ENCODE data around the gene EXOC3. TPM values are rescaled to one million over a fixed set of nuclear protein-coding genes. Genes with fewer than 3 reads are reported as not detected.

The EXOC3 gene
- total RNA-seq, 4 donors from 2014 or later = 69.9 to 240 (median 76.1) TPM

DNA sequence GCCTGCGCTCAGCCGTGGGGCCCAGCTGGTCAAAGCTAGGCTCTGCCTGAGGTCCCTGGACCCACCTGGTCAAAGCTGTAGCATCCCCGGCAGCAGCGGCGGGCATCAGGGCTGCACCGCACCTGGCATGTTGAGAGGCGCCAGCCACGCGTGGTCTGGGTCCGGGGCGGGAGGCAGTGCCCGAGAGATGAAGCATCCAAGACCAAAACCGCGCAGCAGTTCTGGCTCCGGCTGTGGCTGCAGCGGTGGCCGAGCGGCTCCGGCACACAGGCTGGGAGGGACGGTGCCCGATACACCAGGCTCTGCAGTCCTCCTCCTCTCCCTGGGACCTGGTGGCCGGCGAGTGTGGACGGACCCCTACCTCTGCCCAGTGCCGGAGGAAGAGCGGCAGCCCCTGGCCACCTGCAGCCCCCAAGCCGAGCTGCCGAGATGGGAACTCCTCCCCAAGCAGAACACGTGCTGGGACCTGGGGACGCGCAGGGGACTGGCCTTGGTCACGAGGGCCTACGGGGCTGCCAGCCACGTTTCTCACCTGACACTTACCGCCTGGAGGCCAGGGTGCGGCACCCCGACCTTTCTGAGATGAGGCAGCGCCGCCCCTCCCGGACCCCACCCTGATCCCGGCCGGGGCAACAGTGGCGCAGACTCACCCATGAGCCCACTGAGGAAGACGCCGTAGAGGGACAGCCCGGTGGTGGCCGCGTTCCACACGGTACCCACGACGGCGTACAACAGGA lies 48.3 kb downstream of the EXOC3 start:
- no peak overlapping the region for H3K4me3 ChIP-seq
- H3K27ac ChIP-seq = no peak overlapping the region
- H3K36me3 ChIP-seq = no peaks in the 10 kb centered on the region
- in situ Hi-C loops (cut with MboI; ENCODE audit: low pct_ligation_motif_present in 1 of 4, low pct_unique_long_range_greater_than_20kb in 1 of 4, low sequenced_read_pairs in 3 of 4) (no loop called here), intact Hi-C loops (cut with DNase I; ENCODE audit: low total_unique reads) (no loop called here)
- no peaks in the 10 kb centered on the region for H3K9me3 ChIP-seq
- DNase-seq = no peak
- no peaks in the 10 kb centered on the region for H3K4me1 ChIP-seq
- H3K27me3 ChIP-seq = peaks cover 25% of the 10 kb centered on the region
- TF ChIP-seq EP300 (IDR thresholded peaks at IDR 0.05; ENCODE audit: low read depth) = no peak
- WGBS, 2 donors (ENCODE audit: low coverage in 1 of 2) = 90 to 100% methylated on average over 2 to 34 of the region's 52 CpGs

DNA sequence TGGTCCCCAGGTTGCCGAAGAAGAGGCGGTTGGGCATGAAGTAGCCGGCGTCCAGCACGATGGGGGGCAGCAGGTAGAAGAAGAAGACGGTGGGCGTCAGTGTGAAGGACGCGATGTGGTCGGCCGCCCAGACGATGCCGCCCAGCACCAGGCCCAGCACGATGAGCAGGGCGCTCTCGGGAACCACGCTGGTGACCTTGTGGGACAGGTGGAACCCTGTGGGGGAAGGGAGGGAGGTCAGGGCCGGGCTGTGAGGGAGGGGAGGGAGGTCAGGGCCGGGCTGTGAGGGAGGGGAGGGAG lies 48.8 kb downstream of the EXOC3 start:
- no peak for TF ChIP-seq EP300 (IDR thresholded peaks at IDR 0.05; ENCODE audit: low read depth)
- TF ChIP-seq POLR2AphosphoS5 (IDR thresholded peaks at IDR 0.05) = no peak
- no peak for TF ChIP-seq POLR2A (IDR thresholded peaks at IDR 0.05)
- TF ChIP-seq, protein P1, sequence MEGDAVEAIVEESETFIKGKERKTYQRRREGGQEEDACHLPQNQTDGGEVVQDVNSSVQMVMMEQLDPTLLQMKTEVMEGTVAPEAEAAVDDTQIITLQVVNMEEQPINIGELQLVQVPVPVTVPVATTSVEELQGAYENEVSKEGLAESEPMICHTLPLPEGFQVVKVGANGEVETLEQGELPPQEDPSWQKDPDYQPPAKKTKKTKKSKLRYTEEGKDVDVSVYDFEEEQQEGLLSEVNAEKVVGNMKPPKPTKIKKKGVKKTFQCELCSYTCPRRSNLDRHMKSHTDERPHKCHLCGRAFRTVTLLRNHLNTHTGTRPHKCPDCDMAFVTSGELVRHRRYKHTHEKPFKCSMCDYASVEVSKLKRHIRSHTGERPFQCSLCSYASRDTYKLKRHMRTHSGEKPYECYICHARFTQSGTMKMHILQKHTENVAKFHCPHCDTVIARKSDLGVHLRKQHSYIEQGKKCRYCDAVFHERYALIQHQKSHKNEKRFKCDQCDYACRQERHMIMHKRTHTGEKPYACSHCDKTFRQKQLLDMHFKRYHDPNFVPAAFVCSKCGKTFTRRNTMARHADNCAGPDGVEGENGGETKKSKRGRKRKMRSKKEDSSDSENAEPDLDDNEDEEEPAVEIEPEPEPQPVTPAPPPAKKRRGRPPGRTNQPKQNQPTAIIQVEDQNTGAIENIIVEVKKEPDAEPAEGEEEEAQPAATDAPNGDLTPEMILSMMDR (IDR thresholded peaks at IDR 0.05) = no peak
- Histone ChIP-seq H3K4me1 (no peaks in the 10 kb centered on the region), H3K36me3 (no peaks in the 10 kb centered on the region), H3K27me3 (peaks cover 29% of the 10 kb centered on the region), H3K4me3 (no peak overlapping the region), H3K9me3 (no peaks in the 10 kb centered on the region), H3K27ac (no peak overlapping the region)
- 78 to 80% methylated on average over 8 to 17 of the region's 19 CpGs for WGBS, 2 donors (ENCODE audit: low coverage in 1 of 2)
- intact Hi-C loops (cut with DNase I; ENCODE audit: low total_unique reads) = no loop called here
- DNase-seq = no peak
- in situ Hi-C loops (cut with MboI; ENCODE audit: low pct_ligation_motif_present in 1 of 4, low pct_unique_long_range_greater_than_20kb in 1 of 4, low sequenced_read_pairs in 3 of 4) = no loop called here

DNA sequence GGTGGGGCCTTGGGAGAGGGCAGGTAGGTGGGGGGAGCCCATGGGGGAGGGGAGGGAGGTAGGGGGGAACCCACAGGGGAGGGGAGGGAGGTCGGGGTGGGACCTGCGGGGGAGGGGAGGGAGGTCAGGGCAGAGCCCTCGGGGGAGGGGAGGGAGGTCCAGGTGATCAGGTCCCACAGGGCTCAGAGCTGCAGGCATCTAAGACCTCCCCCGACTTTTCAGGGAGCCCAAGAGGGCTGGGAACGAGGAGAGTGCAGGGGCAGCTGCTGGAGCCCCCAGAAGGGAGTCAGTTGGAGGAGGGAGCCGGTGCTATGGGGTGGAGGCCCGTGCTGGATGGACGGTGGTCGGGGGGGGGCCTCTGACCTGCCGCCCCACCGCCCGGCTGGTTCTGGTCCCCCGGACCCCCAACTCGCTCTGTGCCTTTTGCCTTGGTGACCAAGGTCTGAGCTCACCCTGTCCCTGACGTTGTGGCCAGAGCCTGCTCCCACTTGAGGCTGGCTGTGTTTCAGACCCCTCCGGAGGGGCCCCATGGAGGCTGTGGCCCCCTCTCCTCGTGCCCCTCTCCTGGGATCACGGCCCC lies 49.4 kb downstream of the EXOC3 start:
- no peaks in the 10 kb centered on the region for H3K36me3 ChIP-seq
- no peaks in the 10 kb centered on the region for H3K9me3 ChIP-seq
- 61% methylated on average over 17 of the region's 18 CpGs; no CpG with 5 or more reads in 1 of the 2 donors for WGBS, 2 donors (ENCODE audit: low coverage in 1 of 2)
- in situ Hi-C loops (cut with MboI; ENCODE audit: low pct_ligation_motif_present in 1 of 4, low pct_unique_long_range_greater_than_20kb in 1 of 4, low sequenced_read_pairs in 3 of 4) = no loop called here
- intact Hi-C loops (cut with DNase I; ENCODE audit: low total_unique reads) = no loop called here
- no peaks in the 10 kb centered on the region for H3K4me1 ChIP-seq
- no peak overlapping the region for H3K27ac ChIP-seq
- peaks cover 35% of the 10 kb centered on the region for H3K27me3 ChIP-seq
- no peak for DNase-seq
- TF ChIP-seq POLR2A (IDR thresholded peaks at IDR 0.05) (no peak), EP300 (IDR thresholded peaks at IDR 0.05; ENCODE audit: low read depth) (no peak)
- no peak overlapping the region for H3K4me3 ChIP-seq

DNA sequence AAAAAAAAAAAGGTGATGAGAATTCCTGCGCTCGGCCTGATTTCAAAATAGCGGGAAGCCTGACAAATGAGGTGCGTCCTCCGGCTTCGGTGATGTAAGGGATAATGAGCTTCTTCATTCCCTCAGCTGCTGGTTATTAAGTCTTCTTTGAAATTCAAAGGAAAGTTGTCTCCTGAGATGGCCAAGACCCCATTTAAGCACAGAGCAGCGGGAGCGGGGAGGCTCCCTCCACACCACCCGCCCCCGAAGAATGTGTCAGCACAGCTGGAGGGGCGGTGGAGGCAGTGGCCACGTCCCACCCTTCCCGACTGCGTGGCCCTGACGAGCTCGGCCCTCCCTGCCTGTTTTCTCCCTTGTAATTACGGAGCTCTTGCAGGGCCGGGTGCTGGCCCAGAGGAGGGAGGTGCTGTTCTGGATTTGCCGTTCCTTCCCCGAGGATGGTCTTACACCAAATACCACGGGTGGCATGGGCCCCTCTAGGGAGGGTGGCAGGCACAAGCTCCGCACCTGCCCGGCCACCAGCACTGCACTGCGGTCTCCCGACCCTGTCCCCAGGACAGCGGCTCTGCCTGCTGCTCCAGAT lies 50.2 kb downstream of the EXOC3 start:
- TF ChIP-seq POLR2AphosphoS5 (IDR thresholded peaks at IDR 0.05) (no peak), POLR2A (IDR thresholded peaks at IDR 0.05) (no peak)
- H3K36me3 ChIP-seq = no peaks in the 10 kb centered on the region
- no peaks in the 10 kb centered on the region for H3K4me1 ChIP-seq
- no peak overlapping the region for H3K27ac ChIP-seq
- H3K4me3 ChIP-seq = no peak overlapping the region
- WGBS, 2 donors (ENCODE audit: low coverage in 1 of 2) = 0 to 75% methylated on average over 1 to 26 of the region's 26 CpGs
- H3K27me3 ChIP-seq = peaks cover 42% of the 10 kb centered on the region
- H3K9me3 ChIP-seq = no peaks in the 10 kb centered on the region
- no peak for DNase-seq
- intact Hi-C loops (cut with DNase I; ENCODE audit: low total_unique reads) (no loop called here), in situ Hi-C loops (cut with MboI; ENCODE audit: low pct_ligation_motif_present in 1 of 4, low pct_unique_long_range_greater_than_20kb in 1 of 4, low sequenced_read_pairs in 3 of 4) (no loop called here)

DNA sequence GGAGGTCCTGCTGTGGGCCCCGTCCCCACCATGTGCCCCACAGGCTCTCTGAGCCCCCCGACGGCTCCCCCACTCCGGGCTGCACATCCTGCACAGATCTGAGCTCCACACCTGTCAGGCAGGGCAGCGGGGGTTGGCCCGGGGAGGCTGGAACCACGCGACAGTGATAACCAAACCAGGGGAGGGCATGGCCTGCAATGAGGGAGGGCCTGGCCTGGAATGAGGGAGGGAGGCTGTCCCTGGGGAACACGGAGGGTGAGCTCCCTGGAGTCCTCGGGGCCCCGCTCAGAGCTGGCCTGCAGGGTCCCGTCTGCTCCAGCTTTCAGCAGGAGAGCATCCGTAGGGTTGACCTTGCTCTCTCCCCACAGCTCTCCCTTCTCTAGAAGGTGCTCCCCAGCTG lies 50.8 kb downstream of the EXOC3 start:
- H3K27ac ChIP-seq = no peak overlapping the region
- 48% methylated on average over 13 of the region's 13 CpGs; no CpG with 5 or more reads in 1 of the 2 donors for WGBS, 2 donors (ENCODE audit: low coverage in 1 of 2)
- no peak for DNase-seq
- TF ChIP-seq, protein P1 (IDR thresholded peaks at IDR 0.05) = no peak
- in situ Hi-C loops (cut with MboI; ENCODE audit: low pct_ligation_motif_present in 1 of 4, low pct_unique_long_range_greater_than_20kb in 1 of 4, low sequenced_read_pairs in 3 of 4) (no loop called here), intact Hi-C loops (cut with DNase I; ENCODE audit: low total_unique reads) (no loop called here)
- H3K27me3 ChIP-seq = peaks cover 48% of the 10 kb centered on the region
- no peak overlapping the region for H3K4me3 ChIP-seq
- H3K9me3 ChIP-seq = no peaks in the 10 kb centered on the region
- no peaks in the 10 kb centered on the region for H3K4me1 ChIP-seq
- no peaks in the 10 kb centered on the region for H3K36me3 ChIP-seq

Data from transverse colon (tissue), 4 donors.